Fibroblast of skin of right biceps (primary cell): Measurements from ENCODE around the gene RGL1.

ENCODE experiments used
- DNase-seq: peaks from one replicate; pipeline ENCODE4 v3.0.0-alpha.2; 2013

RGL1 gene

GRCh38 chr1:183893561-183894289 is 88.8 kb downstream of the RGL1 start:
- no peak for DNase-seq

DNA sequence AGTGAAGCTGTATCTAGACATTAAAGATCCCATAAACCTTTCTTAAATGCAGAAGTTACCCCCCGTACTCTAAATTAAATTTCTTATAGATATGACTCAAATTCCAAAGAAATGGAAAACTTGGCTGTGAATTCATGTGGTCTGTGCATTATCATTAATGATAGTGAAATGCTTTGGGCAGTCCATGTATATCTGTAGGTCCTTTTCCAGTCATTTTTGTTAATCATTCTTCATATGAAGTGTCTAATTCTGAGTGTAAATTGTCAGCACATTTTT is 89.3 kb downstream of the RGL1 start:
- no peak for DNase-seq

- peak; percentile 56 for DNase-seq
Measured at GRCh38 chr1:183896466-183897048, 91.6 kb downstream of the RGL1 start.

GRCh38 chr1:183898001-183898396 is 93.1 kb downstream of the RGL1 start:
- DNase-seq: no peak

DNA sequence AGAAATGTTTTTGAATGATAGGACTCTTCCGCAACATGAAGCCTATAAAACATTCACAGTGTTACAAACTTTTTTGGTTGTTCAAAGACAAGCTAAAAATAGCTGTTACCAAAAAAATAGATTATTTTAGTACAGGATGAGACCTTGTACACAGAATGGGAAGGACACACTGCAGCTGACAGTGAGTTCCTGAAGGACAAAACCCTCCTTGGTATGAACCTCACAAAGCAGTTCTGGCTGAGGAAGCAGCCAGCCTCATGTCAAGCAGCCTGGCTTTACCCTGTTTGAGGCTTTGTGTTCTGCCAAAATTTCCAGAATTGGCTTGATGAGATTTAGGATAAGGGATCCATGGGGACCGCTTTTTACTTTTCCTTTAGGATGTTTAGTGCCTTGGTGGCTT is 93.7 kb downstream of the RGL1 start:
- no peak for DNase-seq

GRCh38 chr1:183901748-183902330 is 96.9 kb downstream of the RGL1 start:
- no peak for DNase-seq

DNA sequence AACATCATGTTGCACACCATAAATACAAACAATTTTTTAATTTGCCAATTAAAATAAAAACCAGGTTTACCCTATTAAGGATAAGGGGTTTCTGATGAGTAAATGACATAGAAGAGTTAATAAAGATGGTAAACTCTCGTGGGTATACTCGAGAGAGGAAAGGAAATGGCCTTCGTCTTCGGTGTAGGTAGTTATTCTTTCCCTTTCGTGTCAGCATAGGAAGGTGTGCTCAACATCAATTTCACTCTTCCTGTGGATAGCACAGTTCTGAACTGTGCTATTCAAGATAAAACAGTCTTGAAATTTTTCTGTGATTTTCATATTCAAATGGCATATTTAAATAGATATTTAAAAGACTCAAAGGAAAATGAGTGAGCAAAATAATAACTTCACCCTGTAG is 98.2 kb downstream of the RGL1 start:
- DNase-seq: no peak

- DNase-seq: no peak
Measured at GRCh38 chr1:183905508-183906113, 100.7 kb downstream of the RGL1 start.

GRCh38 chr1:183907070-183907469 is 102.2 kb downstream of the RGL1 start:
- DNase-seq: peak; percentile 36

- DNase-seq: no peak
Measured at GRCh38 chr1:183908079-183908478, 103.2 kb downstream of the RGL1 start.

DNA sequence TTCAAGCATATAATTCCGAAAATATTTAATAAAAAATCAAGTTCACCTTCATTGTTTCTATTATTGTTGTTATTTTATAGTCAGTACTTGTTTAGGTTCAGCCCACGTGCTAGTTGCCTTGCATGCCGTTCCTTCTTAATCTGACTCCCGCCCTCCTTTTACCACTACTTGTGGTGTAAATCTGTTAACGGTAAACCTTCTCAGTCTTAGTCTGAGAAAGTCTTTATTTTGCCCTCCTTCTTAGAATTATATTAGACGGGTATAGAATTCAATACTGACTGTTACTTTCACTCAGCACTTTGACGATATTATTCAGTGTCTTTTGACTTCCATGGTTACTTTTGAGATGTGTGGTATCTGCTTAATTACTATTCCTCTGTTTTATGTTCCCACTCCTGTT is 104.8 kb downstream of the RGL1 start:
- no peak for DNase-seq

DNA sequence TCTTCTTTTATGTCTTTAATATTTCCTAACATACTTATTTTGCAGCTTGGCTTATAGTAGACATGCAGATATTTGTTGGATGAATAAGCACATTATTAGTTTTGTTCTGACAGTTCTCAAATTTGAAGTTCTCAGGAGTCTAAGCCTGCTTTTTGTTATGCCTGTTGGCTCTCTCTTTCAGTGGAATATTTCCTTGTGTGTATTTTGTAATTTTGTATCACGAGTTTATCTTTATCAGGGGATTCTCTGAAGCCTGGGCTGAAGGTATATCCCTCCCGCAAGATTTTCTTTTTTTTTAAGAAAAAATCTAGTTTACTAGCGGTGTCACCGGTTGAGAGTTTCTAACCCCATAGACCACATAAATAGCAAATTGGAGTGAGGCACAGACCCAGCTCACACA is 105.9 kb downstream of the RGL1 start:
- DNase-seq: peak; percentile 10

- DNase-seq: no peak
Measured at GRCh38 chr1:183911285-183911684, 106.4 kb downstream of the RGL1 start.

DNA sequence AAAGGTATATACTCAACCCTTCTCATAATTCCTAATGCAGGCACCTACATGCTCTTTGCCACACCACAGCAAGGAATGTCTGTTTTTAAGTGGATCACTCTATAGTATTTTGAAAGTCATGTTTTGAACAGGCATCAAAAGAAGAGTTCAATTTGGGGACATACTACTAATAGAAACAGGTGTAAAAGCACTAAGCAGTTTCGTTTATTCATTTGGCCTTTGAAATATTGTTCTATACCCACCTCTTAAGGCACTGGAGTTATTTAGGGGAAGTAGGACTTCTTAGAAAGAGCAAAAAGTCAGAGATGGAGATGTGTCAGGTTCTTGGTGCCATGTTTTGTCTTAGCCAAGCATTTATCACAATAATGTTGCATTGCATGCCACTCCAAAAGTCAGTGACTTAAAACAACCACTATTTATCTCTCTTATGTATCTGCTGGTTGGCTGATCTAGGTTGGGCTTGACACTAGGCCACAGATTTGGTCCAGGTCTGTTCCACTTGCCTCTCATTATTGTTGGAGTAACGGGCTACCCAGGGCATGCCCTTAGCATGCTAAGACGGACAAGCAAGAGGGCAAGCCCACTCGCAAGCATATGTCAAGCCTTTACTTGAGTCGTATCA is 107.5 kb downstream of the RGL1 start:
- no peak for DNase-seq

GRCh38 chr1:183913567-183913993 is 108.7 kb downstream of the RGL1 start:
- peak; percentile 72 for DNase-seq

DNA sequence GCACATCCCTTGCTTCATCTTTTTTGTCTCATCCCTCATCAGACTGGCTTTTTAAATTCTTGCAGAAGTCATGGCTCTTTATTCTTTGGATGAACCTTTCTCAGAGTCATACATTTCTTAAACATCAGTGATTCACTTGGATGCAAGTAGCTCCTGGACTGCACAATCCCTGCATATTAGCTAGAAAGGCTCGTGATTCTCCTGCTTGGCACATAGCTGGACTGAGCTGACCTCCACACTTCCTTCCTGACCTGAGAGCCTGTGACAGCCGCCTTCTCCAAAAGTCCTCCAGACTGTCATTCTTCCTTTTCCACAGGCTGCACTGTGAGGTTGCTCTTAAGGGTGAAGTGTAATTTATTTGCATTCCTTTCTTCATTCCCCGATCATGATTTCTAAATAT is 109.4 kb downstream of the RGL1 start:
- peak; percentile 21 for DNase-seq

- no peak for DNase-seq
Measured at GRCh38 chr1:183914891-183915290, 110.0 kb downstream of the RGL1 start.

- peak; percentile 98 for DNase-seq
Measured at GRCh38 chr1:183915625-183916510, 110.9 kb downstream of the RGL1 start.

- DNase-seq: no peak
Measured at GRCh38 chr1:183916574-183916973, 111.7 kb downstream of the RGL1 start.

GRCh38 chr1:183918589-183918988 is 113.7 kb downstream of the RGL1 start:
- DNase-seq: no peak

GRCh38 chr1:183920651-183921050 is 115.7 kb downstream of the RGL1 start:
- DNase-seq: no peak

DNA sequence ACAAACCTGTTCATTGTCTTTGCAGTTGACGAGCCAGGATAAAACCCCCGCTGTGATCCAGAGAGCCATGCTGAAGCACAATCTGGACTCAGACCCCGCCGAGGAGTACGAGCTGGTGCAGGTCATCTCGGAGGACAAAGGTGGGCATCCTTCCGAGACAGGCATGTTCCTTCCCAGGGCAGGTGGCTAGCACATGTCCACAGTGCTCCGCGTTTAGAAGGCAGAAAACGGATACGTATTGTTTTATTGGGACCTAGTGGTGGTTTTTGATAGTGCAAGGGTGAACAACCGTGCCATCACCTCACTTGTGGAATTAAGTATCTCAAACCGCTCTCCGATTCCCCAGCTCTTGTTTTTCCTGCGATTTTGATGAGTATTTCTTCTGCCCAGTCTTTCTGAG is 117.3 kb downstream of the RGL1 start:
- DNase-seq: no peak

DNA sequence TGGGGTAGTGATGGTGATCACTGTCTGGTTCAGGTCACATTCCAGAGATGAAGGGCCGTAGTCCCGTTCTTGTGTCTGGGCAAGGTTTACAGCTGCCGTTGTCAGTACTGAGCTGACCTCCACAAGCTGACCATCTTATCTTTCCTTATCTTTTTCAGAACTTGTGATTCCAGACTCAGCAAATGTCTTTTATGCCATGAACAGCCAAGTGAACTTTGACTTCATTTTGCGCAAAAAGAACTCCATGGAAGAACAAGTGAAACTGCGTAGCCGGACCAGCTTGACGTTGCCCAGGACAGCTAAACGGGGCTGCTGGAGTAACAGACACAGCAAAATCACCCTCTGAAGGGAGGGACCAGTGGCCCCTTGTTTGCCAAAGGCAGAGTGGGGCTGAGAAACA is 121.0 kb downstream of the RGL1 start:
- DNase-seq: no peak
